ENCODE measurements around the gene KLHDC4. TPM values are rescaled to one million over a fixed set of nuclear protein-coding genes. Genes with fewer than 3 reads are reported as not detected.

KLHDC4 gene
- total and polyA plus RNA-seq, 4 donors, result 8.2 to 27.6 (median 14.2) TPM

GRCh38 chr16:87729266-87729954, 36.4 kb downstream of the KLHDC4 start:
- Histone ChIP-seq H3K36me3 (ENCODE audit: control insufficient read depth in 4 of 4, insufficient read depth in 3 of 4, low read depth in 1 of 4, low read length in 3 of 4) (peaks cover 5 to 21% (median 12%) of the 10 kb centered on the region in 4 donors), H3K9ac (ENCODE audit: low read depth in 1 of 2, low read length in 2 of 2) (no peak overlapping the region), H3K9me3 (ENCODE audit: control insufficient read depth in 4 of 4, low read length in 3 of 4) (no peaks in the 10 kb centered on the region), H3K27ac (ENCODE audit: low read depth in 1 of 2, low read length in 2 of 2) (no peak overlapping the region), H3K27me3 (ENCODE audit: control insufficient read depth in 4 of 4, insufficient read depth in 4 of 4, low read length in 3 of 4) (no peaks in the 10 kb centered on the region), H3K4me1 (ENCODE audit: control insufficient read depth in 4 of 4, insufficient read depth in 4 of 4, low read length in 3 of 4) (no peaks in the 10 kb centered on the region), H3K4me3 (ENCODE audit: low read depth in 1 of 3, low read length in 3 of 3) (no peak overlapping the region)
- WGBS, result 96% methylated on average over 17 of the region's 17 CpGs
- no peak for DNase-seq (ENCODE audit: low spot score)
- no peak for TF ChIP-seq CTCF (IDR thresholded peaks at IDR 0.05; ENCODE audit: low read depth, low read length, missing input control)

GRCh38 chr16:87728026-87728425, 37.8 kb downstream of the KLHDC4 start:
- no peak overlapping the region for H3K27ac ChIP-seq (ENCODE audit: low read depth in 1 of 2, low read length in 2 of 2)
- H3K4me1 ChIP-seq (ENCODE audit: control insufficient read depth in 4 of 4, insufficient read depth in 4 of 4, low read length in 3 of 4), result no peaks in the 10 kb centered on the region
- no peaks in the 10 kb centered on the region for H3K9me3 ChIP-seq (ENCODE audit: control insufficient read depth in 4 of 4, low read length in 3 of 4)
- no peak overlapping the region for H3K4me3 ChIP-seq (ENCODE audit: low read depth in 1 of 3, low read length in 3 of 3)
- H3K27me3 ChIP-seq (ENCODE audit: control insufficient read depth in 4 of 4, insufficient read depth in 4 of 4, low read length in 3 of 4), result no peaks in the 10 kb centered on the region
- WGBS, result 92% methylated on average over 12 of the region's 12 CpGs
- no peak overlapping the region for H3K9ac ChIP-seq (ENCODE audit: low read depth in 1 of 2, low read length in 2 of 2)
- no peak for DNase-seq (ENCODE audit: low spot score)
- H3K36me3 ChIP-seq (ENCODE audit: control insufficient read depth in 4 of 4, insufficient read depth in 3 of 4, low read depth in 1 of 4, low read length in 3 of 4), result peaks cover 7 to 21% (median 12%) of the 10 kb centered on the region in 4 donors
- no peak for TF ChIP-seq MAX (IDR thresholded peaks at IDR 0.05)
- TF ChIP-seq RAD21 (IDR thresholded peaks at IDR 0.05), result no peak
- TF ChIP-seq GABPA (IDR thresholded peaks at IDR 0.05 in 1 of 2, conservative IDR thresholded peaks at IDR 0.05 in 1 of 2), result no peak
- no peak for TF ChIP-seq REST (IDR thresholded peaks at IDR 0.05)
- no peak for TF ChIP-seq ZBTB33 (IDR thresholded peaks at IDR 0.05)
- no peak for TF ChIP-seq RXRA (IDR thresholded peaks at IDR 0.05)
- no peak for TF ChIP-seq HNF4A (conservative IDR thresholded peaks at IDR 0.05)
- no peak for TF ChIP-seq TAF1 (conservative IDR thresholded peaks at IDR 0.05)
- TF ChIP-seq JUND (IDR thresholded peaks at IDR 0.05), result no peak
- TF ChIP-seq YY1 (IDR thresholded peaks at IDR 0.05), result no peak
- no peak for TF ChIP-seq FOXA1 (IDR thresholded peaks at IDR 0.05)
- TF ChIP-seq FOXA2 (IDR thresholded peaks at IDR 0.05), result no peak
- no peak for TF ChIP-seq CTCF (IDR thresholded peaks at IDR 0.05; ENCODE audit: low read depth, low read length, missing input control)
- no peak for TF ChIP-seq HNF4G (IDR thresholded peaks at IDR 0.05)
- no peak for TF ChIP-seq SP1 (IDR thresholded peaks at IDR 0.05)
- TF ChIP-seq ATF3 (IDR thresholded peaks at IDR 0.05), result no peak
- TF ChIP-seq NR2F2 (IDR thresholded peaks at IDR 0.05), result no peak
- TF ChIP-seq EGR1 (IDR thresholded peaks at IDR 0.05; ENCODE audit: low read depth in 2 of 2), result no peak

Data from liver (tissue), 9 donors.